Islet of Langerhans (tissue), 1 donor: ENCODE results near the gene THAP9.
"Not testable (repeated sequence)": the region's sequence is repeated elsewhere in the genome, so short reads cannot be mapped to it uniquely, and the experiment has no call there.

Source experiments
- FAIRE-seq: peaks from one replicate; lab custom pipeline; 2011; peaks lifted over from hg19 to GRCh38; lab: Jason Lieb, UNC

Gene THAP9

GRCh38 chr4:82900411-82901182, at the start of gene THAP9:
Gene THAP9, plus strand, starts transcription at chr4:82900735. Its CDS starts 68 bp downstream, at chr4:82900803.
- peak; percentile 97 for FAIRE-seq

- FAIRE-seq = no peak
Measured at GRCh38 chr4:82851318-82851717, 49.2 kb upstream of the THAP9 start.

- FAIRE-seq = no peak
Measured at GRCh38 chr4:82851885-82852750, 48.4 kb upstream of the THAP9 start.

- no peak for FAIRE-seq
Measured at GRCh38 chr4:82852751-82853285, 47.7 kb upstream of the THAP9 start.

- not testable (repeated sequence) for FAIRE-seq
Measured at GRCh38 chr4:82860487-82860886, 40.0 kb upstream of the THAP9 start.

- FAIRE-seq = no peak
Measured at GRCh38 chr4:82861529-82861928, 39.0 kb upstream of the THAP9 start.

GRCh38 chr4:82864336-82864979, 36.1 kb upstream of the THAP9 start:
- FAIRE-seq = no peak

- FAIRE-seq = peak; percentile 98
Measured at GRCh38 chr4:82865592-82865991, 34.9 kb upstream of the THAP9 start.

- not testable (repeated sequence) for FAIRE-seq
Measured at GRCh38 chr4:82866033-82866432, 34.5 kb upstream of the THAP9 start.

- FAIRE-seq = no peak
Measured at GRCh38 chr4:82866706-82867385, 33.7 kb upstream of the THAP9 start.

- FAIRE-seq = no peak
Measured at GRCh38 chr4:82868572-82868971, 32.0 kb upstream of the THAP9 start.

- peak; percentile 56 for FAIRE-seq
Measured at GRCh38 chr4:82885410-82885809, 15.1 kb upstream of the THAP9 start.

GRCh38 chr4:82886147-82886942, 14.2 kb upstream of the THAP9 start:
- peak; percentile 38 for FAIRE-seq

- FAIRE-seq = no peak
Measured at GRCh38 chr4:82889287-82889686, 11.2 kb upstream of the THAP9 start.

GRCh38 chr4:82890528-82890900, 10.0 kb upstream of the THAP9 start:
- FAIRE-seq = no peak

GRCh38 chr4:82890901-82891706, 9.4 kb upstream of the THAP9 start, which contains the start of gene SEC31A:
Gene SEC31A, minus strand, starts transcription at chr4:82891153. Its CDS starts 9,217 bp downstream, at chr4:82881936.
- no peak for FAIRE-seq

- FAIRE-seq = no peak
Measured at GRCh38 chr4:82891707-82892466, 8.6 kb upstream of the THAP9 start.

- FAIRE-seq = no peak
Measured at GRCh38 chr4:82892467-82892802, 8.1 kb upstream of the THAP9 start.

GRCh38 chr4:82893942-82894341, 6.6 kb upstream of the THAP9 start:
- FAIRE-seq = no peak

- FAIRE-seq = no peak
Measured at GRCh38 chr4:82896755-82897154, 3.8 kb upstream of the THAP9 start.
